ENCODE measurements around the gene HAO2. TPM values are rescaled to one million over a fixed set of nuclear protein-coding genes. Genes with fewer than 3 reads are reported as not detected.
A peak's percentile ranks its signal among the peaks of the same experiment; 100 is the strongest.

The HAO2 gene
- not detected for total RNA-seq

GRCh38 chr1:119368554-119368953, at the start of gene HAO2:
Gene HAO2 (plus strand): TSS chr1:119368785. CDS start chr1:119381086, 12,301 bp downstream.
- no peaks in the 10 kb centered on the region for H3K9me3 ChIP-seq (ENCODE audit: low read depth, low read length)
- no peaks in the 10 kb centered on the region for H3K4me1 ChIP-seq (ENCODE audit: insufficient read depth, low read length)
- H3K4me3 ChIP-seq (ENCODE audit: low read length) = no peak within 1 kb of the TSS
- H3K27me3 ChIP-seq (ENCODE audit: insufficient read depth, low read length) = no peaks in the 10 kb centered on the region

DNA sequence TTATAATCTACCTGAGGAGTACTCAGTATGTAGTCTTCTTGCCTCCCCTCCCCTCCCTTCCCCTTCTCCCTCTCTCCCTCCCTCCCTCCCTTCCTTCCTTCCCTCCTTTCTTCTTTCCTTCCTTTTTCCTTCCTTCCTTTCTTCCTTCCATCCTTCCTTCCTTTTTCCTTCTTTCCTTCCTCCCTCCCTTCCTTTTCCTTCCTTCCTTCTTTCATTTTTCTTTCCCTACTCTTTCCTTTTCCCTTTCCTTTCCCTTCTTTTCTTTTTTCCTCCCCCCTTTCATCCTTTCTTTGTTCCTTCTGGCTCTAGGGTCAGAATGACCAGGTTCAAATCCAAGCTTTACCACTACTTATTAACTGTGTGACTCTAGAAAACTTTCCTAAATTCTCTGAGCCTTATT, 48.5 kb upstream of the HAO2 start:
- peaks cover 3% of the 10 kb centered on the region for H3K4me1 ChIP-seq (ENCODE audit: insufficient read depth, low read length)
- H3K4me3 ChIP-seq (ENCODE audit: low read length) = no peak overlapping the region
- H3K9me3 ChIP-seq (ENCODE audit: low read depth, low read length) = no peaks in the 10 kb centered on the region
- H3K27me3 ChIP-seq (ENCODE audit: insufficient read depth, low read length) = no peaks in the 10 kb centered on the region

DNA sequence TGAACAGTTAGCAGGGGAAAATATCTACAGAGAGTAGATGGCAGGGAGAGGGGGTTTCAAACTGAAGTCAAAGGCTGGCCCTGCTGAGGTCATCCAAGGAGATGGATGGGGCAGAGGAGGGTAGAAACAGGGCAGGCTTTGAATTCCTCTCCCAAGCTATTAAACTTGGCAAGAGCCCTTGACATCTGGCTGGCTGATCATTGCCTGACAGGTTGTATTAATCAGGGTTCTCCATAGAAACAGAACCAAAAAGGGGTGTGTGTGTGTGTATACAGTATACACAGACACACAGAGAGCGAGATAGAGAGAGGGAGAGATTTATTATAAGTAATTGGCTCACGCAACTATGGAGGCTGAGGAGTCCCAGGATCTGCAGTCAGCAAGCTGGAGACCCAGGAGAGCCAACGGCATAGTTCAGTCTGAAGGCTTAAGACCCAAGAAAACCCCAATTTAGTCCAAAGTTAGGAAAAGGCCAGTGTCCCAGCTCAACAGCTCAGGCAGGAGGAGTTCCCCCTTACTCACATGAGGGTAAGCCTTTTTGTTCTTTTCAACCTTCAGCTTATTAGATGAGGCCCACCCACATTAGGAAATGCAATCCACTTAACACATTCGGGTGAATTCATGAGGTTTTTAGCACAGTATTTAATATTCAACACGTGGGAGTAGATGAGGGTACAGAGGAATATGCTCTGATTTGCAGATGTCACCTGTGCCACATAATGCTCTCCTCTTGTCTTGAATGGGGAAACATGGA, 46.7 kb upstream of the HAO2 start:
- Histone ChIP-seq H3K4me1 (ENCODE audit: insufficient read depth, low read length) (peaks cover 3% of the 10 kb centered on the region), H3K4me3 (ENCODE audit: low read length) (no peak overlapping the region), H3K9me3 (ENCODE audit: low read depth, low read length) (no peaks in the 10 kb centered on the region), H3K27me3 (ENCODE audit: insufficient read depth, low read length) (peaks cover 3% of the 10 kb centered on the region)

GRCh38 chr1:119323216-119323982, 45.2 kb upstream of the HAO2 start:
- no peaks in the 10 kb centered on the region for H3K9me3 ChIP-seq (ENCODE audit: low read depth, low read length)
- peaks cover 3% of the 10 kb centered on the region for H3K4me1 ChIP-seq (ENCODE audit: insufficient read depth, low read length)
- H3K4me3 ChIP-seq (ENCODE audit: low read length) = no peak overlapping the region
- peaks cover 7% of the 10 kb centered on the region for H3K27me3 ChIP-seq (ENCODE audit: insufficient read depth, low read length)

- Histone ChIP-seq H3K4me3 (ENCODE audit: low read length) (no peak overlapping the region), H3K4me1 (ENCODE audit: insufficient read depth, low read length) (peaks cover 3% of the 10 kb centered on the region), H3K27me3 (ENCODE audit: insufficient read depth, low read length) (peaks cover 7% of the 10 kb centered on the region), H3K9me3 (ENCODE audit: low read depth, low read length) (no peaks in the 10 kb centered on the region)
These were observed 44.4 kb upstream of the HAO2 start for GRCh38 chr1:119324198-119324597.

GRCh38 chr1:119326251-119326650, 42.3 kb upstream of the HAO2 start:
- H3K4me3 ChIP-seq (ENCODE audit: low read length) = no peak overlapping the region

GRCh38 chr1:119327094-119327449, 41.5 kb upstream of the HAO2 start:
- Histone ChIP-seq H3K4me1 (ENCODE audit: insufficient read depth, low read length) (peaks cover 3% of the 10 kb centered on the region), H3K9me3 (ENCODE audit: low read depth, low read length) (no peaks in the 10 kb centered on the region), H3K4me3 (ENCODE audit: low read length) (peak overlapping the region; percentile 16), H3K27me3 (ENCODE audit: insufficient read depth, low read length) (peaks cover 7% of the 10 kb centered on the region)

More at GRCh38 chr1:119326251-119326650, 42.3 kb upstream of the HAO2 start:
- H3K4me1 ChIP-seq (ENCODE audit: insufficient read depth, low read length) = peaks cover 3% of the 10 kb centered on the region
- no peaks in the 10 kb centered on the region for H3K9me3 ChIP-seq (ENCODE audit: low read depth, low read length)
- H3K27me3 ChIP-seq (ENCODE audit: insufficient read depth, low read length) = peaks cover 7% of the 10 kb centered on the region

DNA sequence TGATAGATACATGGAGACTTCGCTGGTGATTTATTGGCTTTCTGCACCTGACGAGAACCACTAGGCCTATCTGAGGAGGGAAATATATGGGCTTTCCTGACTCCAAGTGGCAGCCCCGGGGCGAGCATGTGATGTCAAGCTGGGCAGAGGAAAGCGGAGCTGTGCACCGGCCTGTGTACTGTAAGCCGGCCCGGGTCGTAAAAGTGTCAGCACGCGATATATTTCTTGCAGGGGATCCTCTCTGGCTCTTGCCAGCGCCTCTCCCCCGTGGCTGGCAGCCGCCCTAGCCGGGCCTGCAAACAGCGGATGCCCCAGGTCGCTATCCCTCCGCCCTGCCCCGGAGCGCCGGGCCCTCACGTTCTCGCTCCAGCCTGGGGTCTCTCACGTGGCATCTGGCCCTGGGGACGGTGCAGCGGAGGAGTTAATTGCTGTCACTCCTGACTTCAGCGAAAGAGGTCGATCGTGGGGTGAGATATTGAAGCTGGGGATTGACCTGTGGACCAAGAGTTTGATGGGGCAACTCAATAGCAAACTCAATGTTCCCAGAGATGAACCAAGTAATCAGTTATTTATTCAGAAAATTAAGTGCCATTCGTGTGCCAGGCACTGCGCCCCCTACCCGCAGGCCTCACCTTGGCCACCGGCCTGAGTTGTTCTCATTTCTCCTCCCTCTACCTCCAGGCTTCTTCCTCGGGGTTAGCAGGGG, 41.0 kb upstream of the HAO2 start:
- Histone ChIP-seq H3K27me3 (ENCODE audit: insufficient read depth, low read length) (peaks cover 7% of the 10 kb centered on the region), H3K4me1 (ENCODE audit: insufficient read depth, low read length) (peaks cover 3% of the 10 kb centered on the region), H3K9me3 (ENCODE audit: low read depth, low read length) (no peaks in the 10 kb centered on the region), H3K4me3 (ENCODE audit: low read length) (peak overlapping the region; percentile 16)

- H3K4me1 ChIP-seq (ENCODE audit: insufficient read depth, low read length) = no peaks in the 10 kb centered on the region
- no peaks in the 10 kb centered on the region for H3K9me3 ChIP-seq (ENCODE audit: low read depth, low read length)
- no peak overlapping the region for H3K4me3 ChIP-seq (ENCODE audit: low read length)
- H3K27me3 ChIP-seq (ENCODE audit: insufficient read depth, low read length) = peaks cover 7% of the 10 kb centered on the region
These were observed 38.8 kb upstream of the HAO2 start for GRCh38 chr1:119329541-119330461.

- peaks cover 7% of the 10 kb centered on the region for H3K27me3 ChIP-seq (ENCODE audit: insufficient read depth, low read length)
- H3K4me1 ChIP-seq (ENCODE audit: insufficient read depth, low read length) = no peaks in the 10 kb centered on the region
- no peak overlapping the region for H3K4me3 ChIP-seq (ENCODE audit: low read length)
- H3K9me3 ChIP-seq (ENCODE audit: low read depth, low read length) = no peaks in the 10 kb centered on the region
These were observed 38.0 kb upstream of the HAO2 start for GRCh38 chr1:119330466-119331189.

- H3K27me3 ChIP-seq (ENCODE audit: insufficient read depth, low read length) = peaks cover 7% of the 10 kb centered on the region
- no peaks in the 10 kb centered on the region for H3K4me1 ChIP-seq (ENCODE audit: insufficient read depth, low read length)
- no peaks in the 10 kb centered on the region for H3K9me3 ChIP-seq (ENCODE audit: low read depth, low read length)
- no peak overlapping the region for H3K4me3 ChIP-seq (ENCODE audit: low read length)
These were observed 37.4 kb upstream of the HAO2 start for GRCh38 chr1:119331190-119331515.

GRCh38 chr1:119331915-119332314, 36.7 kb upstream of the HAO2 start:
- Histone ChIP-seq H3K4me1 (ENCODE audit: insufficient read depth, low read length) (no peaks in the 10 kb centered on the region), H3K4me3 (ENCODE audit: low read length) (no peak overlapping the region), H3K9me3 (ENCODE audit: low read depth, low read length) (no peaks in the 10 kb centered on the region), H3K27me3 (ENCODE audit: insufficient read depth, low read length) (peaks cover 4% of the 10 kb centered on the region)

GRCh38 chr1:119332622-119333021, 36.0 kb upstream of the HAO2 start:
- Histone ChIP-seq H3K4me1 (ENCODE audit: insufficient read depth, low read length) (no peaks in the 10 kb centered on the region), H3K27me3 (ENCODE audit: insufficient read depth, low read length) (peaks cover 4% of the 10 kb centered on the region), H3K4me3 (ENCODE audit: low read length) (no peak overlapping the region), H3K9me3 (ENCODE audit: low read depth, low read length) (no peaks in the 10 kb centered on the region)
